ENCODE data around the gene OVCA2. TPM values are rescaled to one million over a fixed set of nuclear protein-coding genes. Genes with fewer than 3 reads are reported as not detected.
A peak's percentile ranks its signal among the peaks of the same experiment; 100 is the strongest.

Gene OVCA2
- total RNA-seq, 1 experiment from 2014 or later, result 24.6 TPM

- no peaks in the 10 kb centered on the region for H3K9me3 ChIP-seq (ENCODE audit: control insufficient read depth, low read depth, low read length)
- Mint-ChIP-seq H3K36me3 (ENCODE audit: insufficient read depth in 1 of 3, low read depth in 3 of 3) (peaks cover 0 to 29% (median 17%) of the 10 kb centered on the region in 3 experiments), H3K4me1 (peaks cover 32 to 41% of the 10 kb centered on the region in 2 experiments), H3K9me3 (no peaks in the 10 kb centered on the region), H3K27me3 (ENCODE audit: low read depth) (peaks cover 43% of the 10 kb centered on the region), H3K4me3 (no peak overlapping the region), H3K27ac (0 out of 7 replicates have a peak overlapping the region, but pooled peaks of 1 of the 3 experiments have one; percentile 57)
- no peak overlapping the region for H4K5ac ChIP-seq (ENCODE audit: insufficient read length, low read depth, low read length)
- no peak for TF ChIP-seq CTCF (conservative IDR thresholded peaks at IDR 0.05)
- H3K9ac ChIP-seq (ENCODE audit: extremely low read depth, insufficient read length, low read length), result no peak overlapping the region
- H3K4me1 ChIP-seq (ENCODE audit: insufficient read depth, low read length), result peaks cover 5% of the 10 kb centered on the region; the same call in 1 of the 2 replicates
- H3K23ac ChIP-seq (ENCODE audit: insufficient read length, low read depth, low read length), result no peak overlapping the region
- H4K91ac ChIP-seq (ENCODE audit: insufficient read length, low read depth, low read length), result no peak overlapping the region
- H2BK15ac ChIP-seq (ENCODE audit: low read depth, low read length), result no peak overlapping the region
- no peak overlapping the region for H2BK5ac ChIP-seq (ENCODE audit: insufficient read length, low read length)
- H2BK20ac ChIP-seq (ENCODE audit: low read depth, low read length, poor library complexity, severe bottlenecking), result no peak overlapping the region
- no peak overlapping the region for H2BK120ac ChIP-seq (ENCODE audit: low read depth, low read length, poor library complexity, severe bottlenecking)
- H3K79me2 ChIP-seq (ENCODE audit: insufficient read depth, low read length), result no peaks in the 10 kb centered on the region
- no peak overlapping the region for H2AFZ ChIP-seq (ENCODE audit: low read length)
- H3K4ac ChIP-seq (ENCODE audit: low read depth, low read length), result no peak overlapping the region
- no peak overlapping the region for H3K27ac ChIP-seq (ENCODE audit: insufficient read length, low read depth, low read length)
- H3K14ac ChIP-seq (ENCODE audit: insufficient read depth, low read length), result no peak overlapping the region; the same call in 1 of the 2 replicates
- no peak for DNase-seq
- no peak overlapping the region for H3K18ac ChIP-seq (ENCODE audit: insufficient read length, low read depth, low read length)
- H3T11ph ChIP-seq (ENCODE audit: low read length), result no peak overlapping the region
- no peak overlapping the region for H2BK12ac ChIP-seq (ENCODE audit: insufficient read length, low read depth, low read length)
- WGBS (ENCODE audit: extremely low coverage, insufficient read length, low lambda C conversion rate), result no CpG with 5 or more reads among the region's 21 CpGs
- peaks cover 3% of the 10 kb centered on the region for H3K23me2 ChIP-seq (ENCODE audit: insufficient read length, low read depth, low read length, poor library complexity, severe bottlenecking)
- H4K20me1 ChIP-seq (ENCODE audit: control insufficient read depth, insufficient read depth, insufficient read length), result no peaks in the 10 kb centered on the region
- no peaks in the 10 kb centered on the region for H3K79me1 ChIP-seq (ENCODE audit: insufficient read depth, low read depth, low read length, poor library complexity, severe bottlenecking)
- no peak overlapping the region for H4K8ac ChIP-seq (replicated peaks; ENCODE audit: insufficient read length, low read depth, low read length)
- peaks cover 26% of the 10 kb centered on the region for H3K27me3 ChIP-seq (ENCODE audit: insufficient read depth, low read length)
- no peak overlapping the region for H3K56ac ChIP-seq (ENCODE audit: insufficient read length, low read depth, low read length)
- no peak overlapping the region for H2AK5ac ChIP-seq (ENCODE audit: insufficient read length, low read length)
- no peak overlapping the region for H3K4me2 ChIP-seq (ENCODE audit: insufficient read depth, insufficient read length, low read length)
These were observed 19.0 kb downstream of the OVCA2 start for GRCh38 chr17:2060681-2061440.

All from H9 (cell line).